Activated CD4-positive, alpha-beta memory T cell treated with anti-CD3 and anti-CD28 coated beads, Interleukin-2, amount 10 ng/mL, durations not matched to agents 7 days and 5 days (primary cell): Measurements from ENCODE around the gene RAB26. TPM values are rescaled to one million over a fixed set of nuclear protein-coding genes. Genes with fewer than 3 reads are reported as not detected.
"Not testable (repeated sequence)": the region's sequence is repeated elsewhere in the genome, so short reads cannot be mapped to it uniquely, and the experiment has no call there.

Source experiments
- CTCF ChIA-PET: fragments of 350-600 bp; sonication (Branson Sonifier 250); formaldehyde crosslinking; loops from one replicate; lab custom pipeline; 2021; ENCODE audit warnings: antibody characterized with exemption, inconsistent platforms; lab: Charles Lee
- POLR2A ChIA-PET: fragments of 350-600 bp; sonication (Branson Sonifier 250); formaldehyde crosslinking; loops from one replicate; lab custom pipeline; 2021; ENCODE audit warnings: antibody characterized with exemption; lab: Charles Lee
- DNase-seq: peaks from one replicate; pipeline ENCODE4 v3.0.0-alpha.2; 2020
- H3K27ac Mint-ChIP-seq: one replicate; pipeline ENCODE4 v1.8.0; 2021; ENCODE audit warnings: mild to moderate bottlenecking, mixed read lengths
- H3K27me3 Mint-ChIP-seq: one replicate; pipeline ENCODE4 v1.8.0; 2021; ENCODE audit warnings: mixed read lengths
- H3K36me3 Mint-ChIP-seq: one replicate; pipeline ENCODE4 v1.8.0; 2021; ENCODE audit warnings: low read depth, mixed read lengths
- H3K4me1 Mint-ChIP-seq: one replicate; pipeline ENCODE4 v1.8.0; 2021; ENCODE audit warnings: mixed read lengths
- H3K4me3 Mint-ChIP-seq: one replicate; pipeline ENCODE4 v1.8.0; 2021; ENCODE audit warnings: mild to moderate bottlenecking, mixed read lengths
- H3K9me3 Mint-ChIP-seq: one replicate; pipeline ENCODE4 v1.8.0; 2021; ENCODE audit warnings: mixed read lengths
- total RNA-seq, 2 experiments: library from RNA; stranded (reverse); gene quantifications; one replicate each; pipeline ENCODE4 v1.2.3, GENCODE V29; 2021

RAB26 gene
- total RNA-seq, 2 experiments from 2014 or later: 0.83 to 1.1 TPM

DNA sequence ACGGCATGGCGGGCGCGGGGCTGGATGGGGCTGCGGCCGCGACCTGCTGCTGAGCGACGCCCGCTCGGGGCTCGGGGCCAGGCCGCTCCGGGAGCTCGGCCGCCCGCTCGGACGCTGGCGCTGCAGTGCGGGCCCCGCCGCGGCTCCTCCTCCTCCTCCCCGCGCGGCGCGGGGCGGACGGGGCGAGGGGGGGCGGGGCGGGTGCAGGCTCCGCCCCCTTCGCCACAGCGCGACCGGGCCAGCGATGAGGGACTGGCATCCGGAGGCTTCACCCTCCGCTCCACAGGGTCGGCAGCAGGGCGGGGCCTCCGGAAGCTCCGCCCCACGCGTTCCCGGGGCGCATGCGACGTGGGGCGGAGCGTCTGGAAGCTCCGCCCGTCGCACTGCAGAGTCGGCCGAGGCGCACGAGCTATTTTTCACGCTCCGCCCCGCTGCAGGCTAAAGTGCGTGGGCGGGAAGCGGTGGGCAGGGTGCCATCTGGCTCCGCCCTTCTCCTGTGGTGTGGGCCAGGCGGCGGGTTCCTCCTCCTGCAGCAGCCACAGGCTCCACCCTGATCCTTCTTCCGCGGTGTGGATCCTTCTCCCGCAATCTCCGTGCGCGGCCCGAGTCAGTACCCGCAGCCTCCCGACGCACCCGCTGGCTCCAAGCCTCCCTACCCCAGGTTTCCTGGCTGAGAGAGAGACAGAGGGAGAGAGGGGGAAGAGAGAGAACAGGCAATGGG lies 12.5 kb upstream of the RAB26 start, which contains the start of gene PKD1:
Gene PKD1 (minus strand): TSS at position 129 of the 721 bp plus-strand sequence. CDS start 209 bp downstream, outside the sequence.
- CTCF ChIA-PET: interaction anchor here (1.0 kb wide), 2 partner anchors 19 to 120 kb away, joined by 3 read pairs; no protein-coding TSS in a partner anchor
- H3K4me1 Mint-ChIP-seq: peaks cover 14% of the 10 kb centered on the region
- peak within 1 kb of the TSS; percentile 91 for H3K4me3 Mint-ChIP-seq
- not testable (repeated sequence) for H3K27me3 Mint-ChIP-seq, H3K9me3 Mint-ChIP-seq, H3K36me3 Mint-ChIP-seq
- POLR2A ChIA-PET: interaction anchor here (1.1 to 1.7 kb wide), 2 partner anchors 19 to 171 kb away, joined by 4 to 6 read pairs; partner anchors contain the start of genes RPS2 and TRAF7
- DNase-seq: peak; percentile 99
- H3K27ac Mint-ChIP-seq: peak within 1 kb of the TSS; percentile 89

GRCh38 chr16:2142942-2143877 lies 5.2 kb upstream of the RAB26 start:
- Mint-ChIP-seq H3K9me3 (no peaks in the 10 kb centered on the region), H3K4me1 (peaks cover 5% of the 10 kb centered on the region), H3K4me3 (no peak overlapping the region), H3K27me3 (no peaks in the 10 kb centered on the region), H3K36me3 (no peaks in the 10 kb centered on the region), H3K27ac (no peak overlapping the region)
- ChIA-PET POLR2A (interaction anchor here (2.2 kb wide), 1 partner anchor 12 kb away, joined by 12 read pairs; the partner anchor contains the start of gene TRAF7), CTCF (interaction anchor here (2.0 kb wide), 1 partner anchor 139 kb away, joined by 9 read pairs; no protein-coding TSS in a partner anchor)
- DNase-seq: no peak

DNA sequence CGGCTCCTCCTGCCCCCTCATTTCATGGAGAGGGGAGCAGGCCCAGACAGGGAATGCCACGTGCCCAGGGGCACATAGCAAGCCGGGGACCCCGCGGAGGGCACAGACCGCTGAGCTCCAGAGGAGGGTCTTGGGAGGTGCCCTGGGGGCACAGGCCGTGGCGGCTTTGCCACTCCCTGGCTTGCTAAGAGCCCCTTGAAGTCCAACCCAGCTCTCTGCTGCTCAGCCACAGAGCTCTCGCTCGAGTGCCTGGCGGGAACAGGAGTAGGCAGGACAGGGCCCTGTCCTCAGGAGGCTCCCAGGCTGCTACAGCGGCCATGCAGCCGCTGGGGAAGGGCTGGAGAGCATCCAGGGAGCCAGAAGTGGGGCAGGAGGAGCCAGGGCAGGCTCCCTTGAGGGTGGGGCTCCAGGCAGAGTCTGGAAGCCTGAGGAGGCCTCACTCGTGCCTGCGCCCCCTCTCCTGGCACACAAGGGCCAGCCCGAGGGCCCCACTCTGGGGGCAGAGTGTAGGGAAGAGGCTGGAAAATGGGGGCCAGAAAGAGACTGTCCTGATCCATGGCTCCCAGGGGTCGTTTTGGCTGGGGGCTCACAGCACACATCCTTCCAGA lies 4.4 kb upstream of the RAB26 start:
- Mint-ChIP-seq H3K9me3 (no peaks in the 10 kb centered on the region), H3K27me3 (no peaks in the 10 kb centered on the region), H3K27ac (no peak overlapping the region), H3K4me3 (no peak overlapping the region), H3K36me3 (no peaks in the 10 kb centered on the region), H3K4me1 (peaks cover 5% of the 10 kb centered on the region)
- DNase-seq: no peak
- ChIA-PET CTCF (interaction anchor here (2.0 kb wide), 1 partner anchor 140 kb away, joined by 9 read pairs; no protein-coding TSS in a partner anchor), POLR2A (interaction anchor here (2.2 kb wide), 1 partner anchor 11 kb away, joined by 12 read pairs; the partner anchor contains the start of gene TRAF7)

- H3K4me3 Mint-ChIP-seq: no peak overlapping the region
- no peaks in the 10 kb centered on the region for H3K27me3 Mint-ChIP-seq
- ChIA-PET CTCF (interaction anchor here (0.7 to 2.4 kb wide), 2 partner anchors 10 to 142 kb away, joined by 3 to 8 read pairs; partner anchors contain the start of gene TRAF7), POLR2A (interaction anchor here (1.0 to 2.7 kb wide), 2 partner anchors 9 to 385 kb away, joined by 3 to 22 read pairs; partner anchors contain the start of genes CEMP1 and TRAF7)
- no peak overlapping the region for H3K27ac Mint-ChIP-seq
- no peak for DNase-seq
- no peaks in the 10 kb centered on the region for H3K36me3 Mint-ChIP-seq
- H3K9me3 Mint-ChIP-seq: no peaks in the 10 kb centered on the region
- H3K4me1 Mint-ChIP-seq: peaks cover 11% of the 10 kb centered on the region
Observed at GRCh38 chr16:2145843-2146242, 2.6 kb upstream of the RAB26 start.

- ChIA-PET POLR2A (interaction anchor here (0.9 to 2.7 kb wide), 5 partner anchors 8 to 183 kb away, joined by 3 to 22 read pairs (median 3); partner anchors contain the start of genes RPS2 and TRAF7), CTCF (interaction anchor here (1.1 to 2.4 kb wide), 2 partner anchors 127 to 143 kb away, joined by 4 to 8 read pairs; partner anchors contain the start of gene NPW)
- DNase-seq: no peak
- Mint-ChIP-seq H3K4me1 (peaks cover 22% of the 10 kb centered on the region), H3K36me3 (peaks cover 9% of the 10 kb centered on the region), H3K27me3 (no peaks in the 10 kb centered on the region), H3K4me3 (no peak overlapping the region), H3K27ac (no peak overlapping the region), H3K9me3 (no peaks in the 10 kb centered on the region)
Observed at GRCh38 chr16:2147378-2147777, 1.0 kb upstream of the RAB26 start.

DNA sequence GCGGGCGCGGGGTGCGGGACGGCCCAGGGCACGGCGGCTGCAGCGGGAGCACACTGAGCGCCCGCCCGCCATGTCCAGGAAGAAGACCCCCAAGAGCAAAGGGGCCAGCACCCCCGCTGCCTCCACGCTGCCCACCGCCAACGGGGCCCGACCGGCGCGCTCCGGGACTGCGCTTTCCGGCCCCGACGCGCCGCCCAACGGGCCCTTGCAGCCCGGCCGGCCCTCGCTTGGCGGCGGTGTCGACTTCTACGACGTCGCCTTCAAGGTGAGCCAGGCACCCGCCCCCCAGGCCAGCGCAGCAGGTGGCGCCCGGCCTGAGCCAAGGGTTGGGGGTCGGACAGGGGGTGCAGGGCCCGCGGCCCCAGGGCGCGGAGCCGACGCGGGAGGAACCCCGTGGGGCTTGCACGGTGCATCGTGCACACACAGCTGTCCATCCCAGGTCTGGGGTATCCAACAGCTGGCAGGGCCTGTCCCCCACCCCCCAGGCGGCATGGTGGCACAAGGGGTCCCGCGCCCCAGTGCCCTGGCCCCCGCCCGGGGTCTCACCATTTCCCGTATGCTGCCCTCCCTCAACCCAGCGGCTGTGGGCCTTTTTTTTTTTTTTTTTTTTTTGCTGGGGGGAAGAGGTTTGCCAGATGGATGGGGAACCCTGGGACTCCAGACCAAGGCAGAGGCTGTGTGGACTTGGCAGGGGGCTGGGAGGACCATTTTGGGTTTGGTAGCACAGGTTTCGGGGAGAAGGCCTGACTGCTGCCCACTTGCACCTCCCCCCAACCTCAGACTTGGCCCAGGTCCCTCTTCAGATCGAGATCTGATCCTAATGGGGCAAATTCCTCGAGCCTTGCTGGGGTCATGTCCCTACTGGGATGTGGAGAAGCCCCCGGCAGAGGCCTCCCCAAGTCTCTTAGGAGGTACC lies 547 bp downstream of the RAB26 start:
- no peak overlapping the region for H3K4me3 Mint-ChIP-seq
- H3K36me3 Mint-ChIP-seq: peaks cover 18% of the 10 kb centered on the region
- peaks cover 35% of the 10 kb centered on the region for H3K4me1 Mint-ChIP-seq
- no peaks in the 10 kb centered on the region for H3K27me3 Mint-ChIP-seq
- no peak overlapping the region for H3K27ac Mint-ChIP-seq
- POLR2A ChIA-PET: interaction anchor here (1.7 kb wide), 1 partner anchor 184 kb away, joined by 4 read pairs; the partner anchor contains the start of gene RPS2
- CTCF ChIA-PET: no interaction called here
- H3K9me3 Mint-ChIP-seq: no peaks in the 10 kb centered on the region
- DNase-seq: no peak

DNA sequence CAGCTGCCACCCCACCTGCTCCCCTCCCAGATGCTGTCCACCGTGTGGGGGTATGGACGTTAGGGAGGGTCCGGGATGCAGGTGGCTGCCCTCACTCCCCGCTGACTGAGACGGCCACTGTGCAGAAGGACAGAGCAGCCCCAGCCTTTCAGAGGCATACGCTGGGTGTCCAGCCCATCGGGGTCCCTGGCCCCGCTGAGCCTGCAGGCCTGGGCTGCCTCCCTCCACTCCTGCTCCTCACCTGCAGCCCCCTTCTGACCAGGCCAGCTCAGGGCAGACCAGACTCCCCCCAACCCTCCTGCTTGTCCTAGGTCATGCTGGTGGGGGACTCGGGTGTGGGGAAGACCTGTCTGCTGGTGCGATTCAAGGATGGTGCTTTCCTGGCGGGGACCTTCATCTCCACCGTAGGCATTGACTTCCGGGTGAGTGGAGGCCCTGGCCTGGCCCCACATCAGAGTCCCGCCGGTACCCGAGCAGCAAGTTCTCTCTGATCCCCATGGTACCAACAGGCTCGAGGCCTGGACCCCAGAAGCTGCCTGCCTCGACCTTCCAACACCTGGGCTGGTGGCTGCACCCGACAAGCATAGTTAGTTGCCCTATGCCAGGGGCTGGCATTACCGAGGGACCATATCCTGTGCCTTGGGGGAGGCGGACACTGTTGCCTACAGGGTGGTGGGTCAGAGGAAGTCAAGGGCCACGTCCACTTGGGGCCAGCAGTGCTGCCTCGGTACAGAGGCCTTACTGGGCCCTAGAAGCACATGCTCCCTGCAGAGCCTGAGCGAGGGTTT lies 1.4 kb downstream of the RAB26 start:
- Mint-ChIP-seq H3K4me3 (no peak overlapping the region), H3K27ac (no peak overlapping the region), H3K9me3 (no peaks in the 10 kb centered on the region), H3K36me3 (peaks cover 27% of the 10 kb centered on the region), H3K27me3 (no peaks in the 10 kb centered on the region), H3K4me1 (peaks cover 41% of the 10 kb centered on the region)
- DNase-seq: no peak
- ChIA-PET POLR2A (interaction anchor here (0.9 to 1.7 kb wide), 2 partner anchors 185 to 189 kb away, joined by 3 to 4 read pairs; partner anchors contain the start of gene RPS2), CTCF (interaction anchor here (1.8 kb wide), 1 partner anchor 10 kb away, joined by 11 read pairs; no protein-coding TSS in a partner anchor)

DNA sequence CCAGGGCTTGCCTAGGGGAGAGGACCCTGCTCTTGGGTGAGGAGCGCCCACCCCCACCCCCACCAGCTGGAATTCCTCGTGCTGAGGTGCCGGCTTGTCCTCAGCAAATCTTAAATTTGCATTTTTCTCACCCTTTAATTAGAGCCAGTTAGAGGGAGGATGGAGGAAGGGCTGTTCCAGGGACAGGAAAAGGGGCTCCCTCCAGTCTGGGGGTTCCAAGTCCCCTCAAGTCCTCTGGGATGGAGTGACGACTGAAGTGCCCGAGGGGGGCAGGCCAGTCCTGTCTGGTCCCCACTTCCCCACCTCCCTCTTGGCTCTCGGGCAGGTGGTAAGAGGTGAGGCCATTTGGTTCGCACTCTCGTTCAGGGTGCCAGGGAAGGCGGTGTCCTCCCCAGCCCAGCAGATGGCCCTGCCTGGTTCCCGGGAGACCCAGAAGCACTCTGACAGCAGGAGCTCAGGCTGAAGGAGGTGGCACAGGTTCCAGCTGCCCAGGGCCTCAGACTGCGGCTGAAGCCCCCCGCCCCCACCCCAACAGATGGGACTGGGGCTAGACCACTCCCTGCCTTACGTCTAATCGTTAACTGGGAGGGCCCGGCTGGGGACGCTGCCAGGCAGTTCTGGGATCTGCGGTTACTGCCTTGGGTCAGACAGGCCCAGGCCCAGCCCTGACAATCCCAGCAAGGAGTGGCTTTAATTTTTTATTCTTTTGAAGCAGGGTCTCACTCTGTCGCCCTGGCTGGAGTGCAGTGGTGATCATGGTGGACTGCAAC lies 2.2 kb downstream of the RAB26 start:
- no peaks in the 10 kb centered on the region for H3K9me3 Mint-ChIP-seq
- peaks cover 42% of the 10 kb centered on the region for H3K4me1 Mint-ChIP-seq
- H3K27ac Mint-ChIP-seq: no peak overlapping the region
- no peak overlapping the region for H3K4me3 Mint-ChIP-seq
- CTCF ChIA-PET: interaction anchor here (0.6 to 3.7 kb wide), 4 partner anchors 10 to 147 kb away, joined by 3 to 18 read pairs (median 8); no protein-coding TSS in a partner anchor
- no peak for DNase-seq
- no peaks in the 10 kb centered on the region for H3K27me3 Mint-ChIP-seq
- H3K36me3 Mint-ChIP-seq: peaks cover 28% of the 10 kb centered on the region
- POLR2A ChIA-PET: interaction anchor here (0.9 to 1.7 kb wide), 3 partner anchors 128 to 190 kb away, joined by 3 to 4 read pairs (median 4); partner anchors contain the start of gene RPS2

DNA sequence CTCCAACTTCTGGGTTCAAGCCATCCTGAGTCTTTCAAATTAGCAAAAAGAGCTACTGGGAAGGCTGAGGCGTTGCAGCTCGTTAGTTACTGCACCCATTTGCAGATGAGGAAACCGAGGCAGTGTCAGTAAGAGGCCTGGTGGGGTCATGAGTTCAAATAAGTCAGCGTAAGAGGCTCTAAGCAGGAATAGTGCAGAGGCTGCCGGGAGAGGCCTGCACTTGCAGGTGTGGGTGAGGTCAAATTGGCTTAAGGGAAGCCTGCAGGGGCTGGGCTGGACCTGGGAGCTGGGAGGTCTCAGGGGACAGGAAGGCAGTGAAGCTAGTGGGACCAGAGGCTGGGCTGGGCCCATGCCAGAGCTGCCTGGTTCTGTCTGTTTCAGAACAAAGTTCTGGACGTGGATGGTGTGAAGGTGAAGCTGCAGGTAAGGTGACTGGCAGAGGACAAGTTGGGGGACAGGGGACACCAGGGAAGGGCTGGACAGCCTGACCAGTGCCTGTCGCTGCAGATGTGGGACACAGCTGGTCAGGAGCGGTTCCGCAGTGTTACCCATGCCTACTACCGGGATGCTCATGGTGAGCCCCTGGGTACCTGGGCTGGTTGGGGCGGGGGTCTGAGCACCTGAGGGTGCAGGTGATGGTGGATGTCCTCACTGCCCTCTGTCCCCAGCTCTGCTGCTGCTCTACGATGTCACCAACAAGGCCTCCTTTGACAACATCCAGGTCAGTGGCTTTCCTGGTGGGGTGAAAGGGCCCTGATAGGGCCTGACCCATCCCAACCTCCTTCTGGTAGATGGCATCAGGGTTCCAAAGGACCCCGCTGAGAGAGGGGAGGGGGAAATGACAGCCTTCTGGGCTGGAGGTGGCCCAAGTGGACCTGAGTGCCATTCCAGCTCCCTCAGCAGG lies 3.0 kb downstream of the RAB26 start:
- CTCF ChIA-PET: interaction anchor here (0.6 to 3.7 kb wide), 5 partner anchors 11 to 147 kb away, joined by 3 to 18 read pairs (median 4); no protein-coding TSS in a partner anchor
- Mint-ChIP-seq H3K27ac (no peak overlapping the region), H3K9me3 (no peaks in the 10 kb centered on the region), H3K27me3 (no peaks in the 10 kb centered on the region), H3K4me1 (peaks cover 45% of the 10 kb centered on the region), H3K36me3 (peaks cover 33% of the 10 kb centered on the region), H3K4me3 (peak overlapping the region; percentile 22)
- POLR2A ChIA-PET: interaction anchor here (0.9 to 1.3 kb wide), 2 partner anchors 54 to 129 kb away, joined by 3 to 4 read pairs; partner anchors contain the start of gene MLST8
- no peak for DNase-seq
